GM12872 (cell line): ENCODE results near the gene STK39.

Experiments
- TF ChIP-seq, protein P1 (sequence below): IDR thresholded peaks from 3 replicates; pipeline ENCODE4 v1.5.1; 2011; ENCODE audit warnings: low read depth, mild to moderate bottlenecking, low read length, moderate library complexity; ENCODE audit not compliant: insufficient read depth

Gene STK39

DNA sequence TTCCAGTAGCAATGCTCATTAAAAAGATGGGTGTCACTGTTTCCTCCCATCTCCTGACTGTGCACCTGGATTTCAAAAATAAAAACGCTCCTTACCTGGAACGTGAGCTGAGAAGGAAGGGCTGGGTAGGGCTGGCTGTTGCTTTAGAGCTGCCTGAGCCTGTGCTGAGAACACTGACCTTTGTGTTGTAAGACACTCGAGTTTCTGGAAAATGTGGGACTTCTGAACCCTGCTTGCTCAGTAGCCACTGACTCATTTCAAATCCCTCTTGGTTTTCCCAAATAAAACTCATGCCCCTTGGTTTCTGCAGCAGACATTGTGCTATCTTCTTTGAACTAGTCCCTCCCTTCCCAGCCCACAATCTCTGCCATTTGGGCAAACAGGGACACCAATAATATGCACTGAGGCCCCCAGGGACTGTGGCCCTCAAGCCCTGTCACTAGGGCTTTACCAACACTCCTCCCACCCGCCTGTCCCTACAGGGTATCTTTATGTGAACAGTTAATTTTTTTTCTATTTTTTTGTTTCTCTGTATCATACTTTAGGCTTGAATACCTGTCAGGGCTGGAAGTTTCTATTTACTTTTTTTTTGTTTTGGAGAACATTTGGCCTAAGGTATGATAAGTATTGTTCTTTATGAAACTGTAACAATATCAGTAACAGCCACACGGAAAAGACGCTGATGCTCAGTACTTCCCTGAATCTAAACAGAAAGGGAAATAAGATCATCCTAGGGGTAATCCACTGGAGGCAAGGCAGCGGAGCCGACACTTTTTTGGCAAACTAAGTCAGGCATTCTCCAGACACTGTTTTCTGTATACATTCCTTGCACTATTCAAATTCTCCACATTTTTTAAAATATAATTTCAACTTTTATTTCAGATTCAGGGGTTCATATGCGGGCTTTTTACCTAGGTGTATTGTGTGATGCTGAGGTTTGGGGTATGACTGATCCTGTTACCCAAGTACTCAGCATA lies 280.2 kb downstream of the STK39 start:
- TF ChIP-seq, protein P1, sequence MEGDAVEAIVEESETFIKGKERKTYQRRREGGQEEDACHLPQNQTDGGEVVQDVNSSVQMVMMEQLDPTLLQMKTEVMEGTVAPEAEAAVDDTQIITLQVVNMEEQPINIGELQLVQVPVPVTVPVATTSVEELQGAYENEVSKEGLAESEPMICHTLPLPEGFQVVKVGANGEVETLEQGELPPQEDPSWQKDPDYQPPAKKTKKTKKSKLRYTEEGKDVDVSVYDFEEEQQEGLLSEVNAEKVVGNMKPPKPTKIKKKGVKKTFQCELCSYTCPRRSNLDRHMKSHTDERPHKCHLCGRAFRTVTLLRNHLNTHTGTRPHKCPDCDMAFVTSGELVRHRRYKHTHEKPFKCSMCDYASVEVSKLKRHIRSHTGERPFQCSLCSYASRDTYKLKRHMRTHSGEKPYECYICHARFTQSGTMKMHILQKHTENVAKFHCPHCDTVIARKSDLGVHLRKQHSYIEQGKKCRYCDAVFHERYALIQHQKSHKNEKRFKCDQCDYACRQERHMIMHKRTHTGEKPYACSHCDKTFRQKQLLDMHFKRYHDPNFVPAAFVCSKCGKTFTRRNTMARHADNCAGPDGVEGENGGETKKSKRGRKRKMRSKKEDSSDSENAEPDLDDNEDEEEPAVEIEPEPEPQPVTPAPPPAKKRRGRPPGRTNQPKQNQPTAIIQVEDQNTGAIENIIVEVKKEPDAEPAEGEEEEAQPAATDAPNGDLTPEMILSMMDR, result no peak

- TF ChIP-seq, protein P1, result no peak
These were observed 281.3 kb downstream of the STK39 start for GRCh38 chr2:167965907-167966761.

GRCh38 chr2:167964650-167965413 lies 282.6 kb downstream of the STK39 start:
- TF ChIP-seq, protein P1, result no peak

DNA sequence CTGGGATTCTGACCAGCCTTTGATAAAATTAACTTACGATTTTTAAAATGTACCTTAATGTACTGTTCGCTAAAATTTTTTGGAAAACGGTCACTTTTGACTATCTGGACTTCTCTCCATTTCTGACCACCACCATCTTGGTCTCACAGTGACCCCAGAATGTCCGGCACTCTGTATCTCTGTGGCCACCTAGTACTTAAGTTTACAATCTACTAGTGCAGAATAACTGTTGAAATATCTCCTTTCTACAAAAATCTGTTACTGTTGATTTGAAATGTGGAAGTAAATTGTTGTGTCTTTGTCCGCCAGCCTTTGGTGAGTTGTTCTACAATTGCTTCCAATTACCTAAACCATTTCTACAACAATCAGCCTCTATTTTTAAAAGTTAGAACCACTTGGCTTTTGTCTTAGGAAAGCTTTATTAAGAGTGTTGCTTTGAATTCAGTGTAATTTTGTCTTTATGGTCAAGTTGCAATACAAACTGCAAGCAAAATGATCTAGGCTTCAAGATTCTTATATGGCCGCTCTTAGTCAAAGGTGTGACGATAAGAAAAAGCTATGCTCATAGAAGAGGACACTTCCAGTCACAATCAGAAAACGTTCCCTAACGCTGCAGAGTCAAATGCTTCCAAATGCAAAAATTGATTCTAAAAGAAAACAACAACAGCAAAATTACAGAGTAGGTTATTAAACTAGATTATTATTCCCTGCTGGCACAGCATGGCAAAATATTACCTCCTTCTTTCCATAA lies 283.3 kb downstream of the STK39 start:
- TF ChIP-seq, protein P1, result no peak

- TF ChIP-seq, protein P1, result no peak
These were observed 284.8 kb downstream of the STK39 start for GRCh38 chr2:167962436-167963226.

- TF ChIP-seq, protein P1, result no peak
These were observed 285.8 kb downstream of the STK39 start for GRCh38 chr2:167961536-167962048.
